DMS153 treated with DMSO at 0.1 percent for 48 hours (cell line): ENCODE measurements around the gene SSC5D.

ENCODE experiments used
- DNase-seq: peaks from one replicate; lab custom pipeline; 2025; ENCODE audit not compliant: unreplicated experiment; lab: John Stamatoyannopoulos, UW

Gene SSC5D

DNA sequence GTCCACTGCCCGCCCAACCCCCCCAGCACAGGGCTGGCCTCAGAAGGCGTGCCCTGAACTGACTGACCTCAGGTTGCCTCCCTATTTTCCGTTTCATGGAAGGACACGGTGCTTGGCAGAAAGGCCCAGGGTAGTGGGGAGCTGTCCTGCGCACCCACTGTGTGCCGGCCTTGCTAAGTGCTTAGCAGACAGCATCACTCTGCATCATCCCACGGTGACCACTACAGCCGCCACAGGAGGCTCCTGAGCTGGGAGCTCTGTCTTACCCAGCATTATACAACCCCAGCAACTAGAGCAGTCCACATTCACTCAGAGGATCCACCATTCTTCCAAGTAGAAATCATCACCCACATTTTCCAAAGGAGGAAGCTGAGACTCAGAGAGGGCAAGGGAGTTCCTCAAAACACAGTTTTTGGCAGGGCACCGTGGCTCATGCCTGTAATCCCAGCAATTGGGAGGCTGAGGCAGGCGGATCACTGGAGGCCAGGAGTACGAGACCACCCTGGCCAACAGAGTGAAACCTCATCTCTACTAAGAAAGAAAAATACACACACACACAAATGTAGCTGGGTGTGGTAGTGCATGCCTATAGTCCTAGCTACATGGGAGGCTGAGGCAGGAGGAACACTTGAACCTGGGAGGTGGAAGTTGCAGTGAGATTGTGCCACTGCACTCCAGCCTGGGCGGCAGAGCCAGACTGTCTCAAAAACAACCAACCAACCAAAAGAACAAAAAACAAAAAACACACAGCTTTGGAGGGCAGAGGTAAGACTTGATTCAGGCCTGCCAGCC, 47.1 kb downstream of the SSC5D start:
- no peak for DNase-seq

DNA sequence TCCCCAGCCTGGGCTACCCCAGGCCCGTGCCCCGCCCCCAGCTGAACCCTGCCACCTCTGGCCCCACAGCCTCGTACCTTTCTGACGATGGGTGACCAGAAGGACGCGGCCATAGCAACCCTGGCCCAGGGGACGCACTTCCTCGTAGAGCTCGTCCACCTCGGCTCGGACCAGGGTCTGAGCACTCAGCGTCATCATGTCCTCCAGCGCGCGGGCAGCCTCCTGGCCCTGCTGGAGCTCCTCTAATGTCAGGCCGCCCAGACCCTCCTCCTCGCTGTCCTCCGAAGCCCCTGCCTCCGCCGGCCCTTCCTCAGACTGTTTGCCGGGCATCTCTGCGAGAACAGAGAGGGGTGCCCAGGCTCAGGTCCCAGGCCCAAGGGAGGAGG, 47.7 kb downstream of the SSC5D start:
- no peak for DNase-seq

GRCh38 chr19:55536366-55536765, 48.1 kb downstream of the SSC5D start:
- DNase-seq = no peak

- no peak for DNase-seq
Observed at GRCh38 chr19:55536951-55537740, 48.9 kb downstream of the SSC5D start, which contains the start of gene SBK2. SBK2 (minus strand) TSS chr19:55537133; CDS start chr19:55536294, 839 bp downstream.

DNA sequence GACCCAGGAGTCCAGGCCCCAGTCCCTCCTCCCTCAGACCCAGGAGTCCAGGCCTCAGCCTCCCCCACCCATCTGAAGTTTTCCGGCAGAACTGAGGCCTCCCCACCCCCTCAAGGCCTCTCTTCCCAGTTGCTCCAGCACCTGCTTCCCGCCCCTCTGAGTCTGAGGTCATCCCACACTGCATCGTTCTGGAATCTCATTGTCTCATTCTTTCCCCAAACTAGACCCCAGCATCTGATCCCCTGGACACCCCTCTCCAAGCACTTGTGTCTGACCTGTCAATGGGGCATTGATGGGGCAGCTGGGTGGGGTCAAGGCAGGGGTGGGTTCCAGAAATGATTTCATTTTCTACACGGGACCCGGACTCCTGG, 49.5 kb downstream of the SSC5D start:
- no peak for DNase-seq

DNA sequence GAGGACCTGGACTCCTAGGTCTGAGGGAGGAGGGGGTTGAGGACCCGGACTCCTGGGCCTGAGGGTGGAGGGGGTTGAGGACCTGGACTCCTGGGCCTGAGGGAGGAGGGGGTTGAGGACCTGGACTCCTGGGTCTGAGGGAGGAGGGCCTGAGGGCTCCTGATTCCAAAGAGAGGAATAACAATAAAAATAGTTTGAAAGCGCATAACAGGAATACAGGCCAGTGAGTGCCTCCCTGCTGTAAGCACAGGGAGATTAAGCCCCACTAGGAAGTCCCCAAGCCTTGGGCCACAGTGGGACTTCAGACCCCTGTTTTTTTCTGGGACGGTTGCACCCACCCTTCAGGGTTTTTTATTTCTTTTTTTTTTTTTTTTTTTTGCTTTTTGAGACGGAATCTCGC, 49.9 kb downstream of the SSC5D start:
- no peak for DNase-seq

DNA sequence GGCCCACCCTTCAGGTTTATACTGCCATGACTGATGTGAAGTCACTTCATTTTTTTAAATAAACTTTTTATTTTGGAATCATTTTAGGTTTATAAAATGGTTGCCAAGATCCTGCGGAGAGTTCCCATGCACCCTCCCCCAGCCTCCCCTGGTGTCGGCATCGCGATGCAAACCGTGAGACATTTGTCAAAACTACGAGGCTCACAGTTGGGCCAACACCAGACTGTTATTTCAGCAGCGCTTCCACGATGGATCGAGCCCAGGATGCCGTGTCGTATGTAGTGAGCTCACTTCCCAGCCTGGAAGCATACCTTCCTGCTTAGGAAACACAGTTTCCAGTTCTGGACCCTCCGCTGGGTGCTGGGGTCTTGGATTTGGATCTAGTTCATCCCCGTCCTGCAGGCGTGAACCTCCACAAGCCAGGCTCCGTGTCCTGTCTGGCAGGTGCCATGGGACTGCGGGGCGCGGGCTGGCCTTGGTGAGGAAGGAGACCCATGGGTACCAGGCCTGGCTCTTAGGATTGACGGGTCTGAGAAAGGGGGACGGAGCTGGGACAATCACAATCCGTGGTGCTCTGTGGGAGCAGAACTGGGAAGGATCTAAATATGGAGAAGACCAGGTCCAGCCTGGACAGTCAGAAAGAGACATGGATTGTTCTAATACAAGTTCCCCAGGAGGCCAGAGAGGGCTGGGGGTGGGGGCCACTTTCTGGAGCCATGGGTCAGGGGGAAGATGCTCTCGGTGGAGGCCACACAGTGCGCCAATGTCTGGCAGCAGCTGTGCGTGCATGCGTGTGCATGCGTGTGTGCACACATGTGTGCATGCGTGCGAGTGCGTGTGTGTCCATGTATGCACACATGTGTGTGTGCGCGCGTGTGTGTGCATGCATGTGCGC, 51.1 kb downstream of the SSC5D start:
- no peak for DNase-seq

GRCh38 chr19:55540619-55541018, 52.4 kb downstream of the SSC5D start:
- DNase-seq = no peak

GRCh38 chr19:55541091-55541490, 52.9 kb downstream of the SSC5D start:
- DNase-seq = no peak

DNA sequence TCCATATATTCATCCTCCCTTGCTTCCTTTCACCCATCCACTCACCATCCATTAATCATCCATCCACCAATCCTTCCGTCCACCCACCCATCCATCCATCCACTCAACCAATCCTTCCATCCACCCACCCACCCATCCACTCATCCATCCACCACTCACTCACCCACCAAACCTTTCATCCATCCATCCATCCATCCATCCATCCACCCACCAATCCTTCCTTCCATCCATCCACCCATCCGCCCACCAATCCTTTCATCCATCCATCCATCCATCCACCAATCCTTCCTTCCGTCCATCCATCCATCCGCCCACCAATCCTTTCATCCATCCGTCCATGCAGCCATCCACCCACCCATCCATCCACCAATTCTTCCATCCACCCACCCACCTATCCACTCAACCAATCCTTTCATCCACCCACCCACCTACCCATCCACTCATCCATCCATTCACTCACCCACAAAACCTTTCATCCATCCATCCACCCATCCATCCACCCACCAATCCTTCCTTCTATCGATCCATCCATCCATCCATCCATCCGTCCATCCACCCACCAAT, 54.1 kb downstream of the SSC5D start:
- DNase-seq = no peak

- no peak for DNase-seq
Observed at GRCh38 chr19:55543567-55543966, 55.3 kb downstream of the SSC5D start.

DNA sequence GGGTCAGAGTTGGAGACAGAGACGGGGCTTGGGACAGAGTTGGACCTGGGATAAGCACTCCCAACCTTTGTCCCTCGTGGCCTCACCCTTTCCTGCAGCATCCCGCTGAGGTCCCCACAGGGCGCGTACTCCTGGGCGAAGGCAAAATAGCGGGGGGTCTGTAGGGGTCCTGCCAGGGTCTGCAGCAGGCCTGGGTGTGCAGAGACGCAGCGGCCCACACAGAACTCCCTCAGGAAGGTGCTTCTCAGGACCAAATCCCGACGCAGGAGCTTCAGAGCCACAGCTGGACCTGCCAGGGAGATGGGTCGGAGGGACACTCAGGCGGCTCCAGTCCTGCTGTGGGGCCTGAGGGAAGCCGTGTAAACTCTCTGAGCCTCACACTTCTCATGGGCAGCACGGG, 55.8 kb downstream of the SSC5D start:
- DNase-seq = no peak

DNA sequence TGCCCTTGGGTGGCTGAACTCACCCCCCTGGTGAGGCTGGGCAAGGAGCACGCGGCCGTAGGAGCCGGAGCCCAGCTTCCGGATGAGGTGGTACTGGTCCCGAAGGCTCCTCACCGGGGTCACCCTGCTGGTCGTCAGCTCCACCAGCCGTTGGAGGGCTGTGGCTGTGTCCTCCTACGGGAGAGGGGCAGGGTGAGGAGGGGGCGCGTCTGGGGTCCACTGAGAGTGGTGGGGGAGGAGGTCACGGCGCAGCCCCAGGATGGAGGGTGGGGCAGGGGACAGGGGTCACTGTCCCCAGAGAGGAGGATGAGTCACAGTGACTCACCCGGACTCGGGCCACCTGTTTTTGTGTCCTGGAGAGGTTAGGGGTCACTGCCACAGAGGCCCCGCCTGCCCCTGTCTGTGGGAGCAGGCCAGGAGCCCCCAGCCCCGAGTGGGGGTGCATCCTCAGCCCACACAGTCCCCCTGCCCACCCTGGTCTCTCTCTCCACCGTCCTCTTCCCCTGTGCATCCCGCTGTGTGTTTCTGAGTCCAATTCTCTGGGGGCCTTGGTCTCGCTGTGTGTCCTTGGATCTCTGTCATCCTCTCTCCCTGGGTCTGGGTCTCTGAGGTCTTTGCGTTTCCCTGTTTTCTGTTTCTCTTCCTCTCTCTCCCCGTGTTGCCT, 56.7 kb downstream of the SSC5D start:
- no peak for DNase-seq

GRCh38 chr19:55545443-55545842, 57.2 kb downstream of the SSC5D start, which contains the start of gene SBK3:
SBK3 (minus strand) TSS chr19:55545543; CDS start chr19:55545543, 0 bp downstream.
- no peak for DNase-seq

DNA sequence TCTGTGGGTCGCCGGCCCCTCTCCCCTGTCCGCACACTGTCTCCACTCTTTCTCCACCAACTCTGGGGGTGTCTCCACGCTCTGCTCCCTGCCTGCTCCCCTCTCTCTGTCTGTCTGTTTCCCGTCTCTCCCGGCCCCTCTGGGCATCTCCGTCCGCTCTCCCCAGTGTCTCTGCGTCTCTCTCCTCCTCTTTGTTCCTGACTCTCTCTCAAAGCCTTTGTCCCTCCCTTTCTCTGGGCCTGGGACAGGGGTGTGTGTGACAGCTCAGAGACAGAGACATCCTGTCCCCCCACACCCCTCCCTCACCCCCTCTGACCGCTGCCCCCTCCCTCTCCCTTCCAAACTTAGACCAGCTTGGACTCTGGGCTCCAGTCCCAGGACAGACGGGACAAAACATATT, 57.8 kb downstream of the SSC5D start:
- no peak for DNase-seq

- DNase-seq = no peak
Observed at GRCh38 chr19:55546822-55547614, 58.8 kb downstream of the SSC5D start.

GRCh38 chr19:55549500-55550320, 61.5 kb downstream of the SSC5D start:
- peak; percentile 17 for DNase-seq

GRCh38 chr19:55550321-55550650, 62.0 kb downstream of the SSC5D start:
- no peak for DNase-seq

GRCh38 chr19:55552206-55552605, 64.0 kb downstream of the SSC5D start:
- DNase-seq = no peak
